Activated CD4-positive, alpha-beta T cell treated with anti-CD3 and anti-CD28 coated beads, Interleukin-2, amount 50 U/mL, for 1 hour (primary cell): Measurements from ENCODE around the gene SLX9.

Experiments used
- DNase-seq: peaks from one replicate; pipeline ENCODE4 v3.0.0-alpha.2; 2020

Gene SLX9, protein sequence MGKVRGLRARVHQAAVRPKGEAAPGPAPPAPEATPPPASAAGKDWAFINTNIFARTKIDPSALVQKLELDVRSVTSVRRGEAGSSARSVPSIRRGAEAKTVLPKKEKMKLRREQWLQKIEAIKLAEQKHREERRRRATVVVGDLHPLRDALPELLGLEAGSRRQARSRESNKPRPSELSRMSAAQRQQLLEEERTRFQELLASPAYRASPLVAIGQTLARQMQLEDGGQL

DNA sequence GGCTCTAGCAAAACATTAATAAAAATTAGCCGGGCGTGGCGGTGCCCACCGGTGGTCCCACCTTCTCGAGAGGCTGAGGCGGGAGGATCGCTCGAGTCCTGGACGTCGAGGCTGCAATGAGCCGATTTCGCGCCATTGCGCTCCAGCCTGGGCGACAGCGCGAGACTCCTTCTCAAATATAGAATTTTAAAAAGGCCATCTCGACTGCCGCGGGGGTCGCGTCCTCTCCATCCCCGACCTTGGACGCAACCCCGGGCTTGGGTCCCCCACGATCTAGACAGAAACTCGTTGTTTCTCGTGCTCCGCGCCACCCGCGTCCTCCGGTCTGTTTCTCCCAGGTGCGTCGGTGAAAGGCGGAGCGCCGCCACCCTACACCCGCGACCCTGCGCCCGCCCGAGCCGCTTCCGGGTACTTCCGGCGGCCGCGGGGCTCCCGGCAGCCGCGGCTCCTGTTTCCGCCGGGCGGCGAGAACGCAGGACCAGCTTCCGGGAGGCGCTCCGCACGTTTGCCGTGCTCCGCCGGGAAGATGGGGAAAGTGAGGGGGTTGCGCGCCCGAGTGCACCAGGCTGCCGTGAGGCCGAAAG is at the start of gene SLX9:
TSS of gene SLX9 (plus strand) at position 498 of the 584 bp plus-strand sequence. CDS start at position 527, 29 bp downstream.
- peak; percentile 77 for DNase-seq

DNA sequence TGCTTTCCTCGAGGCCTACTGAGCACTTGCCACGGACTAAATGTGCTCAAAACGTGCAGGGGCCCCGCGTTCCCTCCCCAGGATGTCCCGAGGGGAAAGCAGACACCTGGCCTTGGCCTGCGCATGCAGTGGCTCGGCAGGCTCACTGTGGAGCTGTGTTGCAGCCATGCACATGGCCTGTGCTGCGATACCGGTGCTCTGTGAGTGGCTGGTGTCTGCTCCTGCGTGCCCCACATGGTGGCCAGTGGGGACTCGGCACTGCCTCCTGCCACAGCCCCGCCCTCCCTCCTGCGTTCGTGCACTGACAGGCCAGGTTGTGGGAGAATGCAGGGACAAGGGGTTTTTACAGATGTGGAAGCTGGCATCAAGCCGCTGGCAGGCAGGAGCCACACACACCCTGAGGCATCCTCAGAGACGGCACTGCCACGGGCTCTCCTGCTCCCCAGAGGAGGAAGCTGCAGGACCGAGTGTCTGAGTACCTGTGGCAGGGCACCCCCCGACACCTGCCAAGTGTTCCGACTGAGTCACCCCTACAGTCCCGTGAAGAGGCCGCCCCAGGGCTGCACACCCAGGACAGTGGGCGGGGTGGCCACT is 49.4 kb upstream of the SLX9 start:
- DNase-seq = no peak

DNA sequence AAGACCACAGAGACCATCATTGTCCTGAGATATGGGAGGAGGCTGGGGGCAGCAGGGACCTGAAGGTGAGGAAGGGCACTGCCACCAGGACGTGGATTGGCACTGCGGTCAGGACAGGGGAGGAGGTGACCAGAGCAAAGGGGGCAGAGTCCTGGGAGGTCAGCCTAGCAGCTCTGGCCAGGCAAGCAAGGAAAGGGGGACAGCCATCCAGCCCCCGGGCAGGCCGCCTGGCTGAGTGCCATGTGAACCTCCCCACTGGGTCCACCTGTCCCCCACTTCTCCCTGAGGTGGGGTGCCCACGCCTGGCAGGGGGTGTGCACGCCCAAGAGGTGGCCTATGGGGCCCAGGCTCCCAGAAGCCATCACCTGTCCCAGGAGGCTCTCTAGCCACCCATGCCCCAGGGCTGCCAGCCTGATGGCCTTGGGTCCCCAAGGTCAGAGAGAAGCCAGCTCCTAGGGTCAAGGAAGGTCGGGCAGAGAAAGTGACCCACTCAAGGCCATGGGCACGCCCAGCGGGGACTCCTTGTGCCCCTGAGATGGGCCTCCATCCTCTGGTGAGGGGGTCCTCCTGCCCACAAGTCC is 48.8 kb upstream of the SLX9 start:
- no peak for DNase-seq

DNA sequence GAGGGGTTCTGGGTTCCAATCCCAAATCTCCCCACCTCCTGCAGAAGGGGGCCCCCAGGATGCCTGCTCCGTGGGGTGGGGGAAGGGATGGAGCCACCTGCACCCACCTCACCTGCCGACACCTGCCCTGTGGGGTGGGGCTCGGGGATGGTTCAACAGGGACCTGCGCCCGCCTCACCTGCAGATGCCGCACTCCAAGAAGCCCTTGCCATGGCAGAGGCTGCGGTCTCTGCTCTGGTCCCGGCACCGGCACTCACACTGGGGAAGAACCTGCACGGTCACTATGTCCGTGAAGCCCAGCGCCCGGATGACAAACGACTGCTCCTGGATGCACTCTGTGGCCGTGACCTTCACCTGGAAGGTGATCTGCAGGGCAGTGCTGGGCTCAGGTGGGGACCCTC is 48.2 kb upstream of the SLX9 start:
- DNase-seq = no peak

DNA sequence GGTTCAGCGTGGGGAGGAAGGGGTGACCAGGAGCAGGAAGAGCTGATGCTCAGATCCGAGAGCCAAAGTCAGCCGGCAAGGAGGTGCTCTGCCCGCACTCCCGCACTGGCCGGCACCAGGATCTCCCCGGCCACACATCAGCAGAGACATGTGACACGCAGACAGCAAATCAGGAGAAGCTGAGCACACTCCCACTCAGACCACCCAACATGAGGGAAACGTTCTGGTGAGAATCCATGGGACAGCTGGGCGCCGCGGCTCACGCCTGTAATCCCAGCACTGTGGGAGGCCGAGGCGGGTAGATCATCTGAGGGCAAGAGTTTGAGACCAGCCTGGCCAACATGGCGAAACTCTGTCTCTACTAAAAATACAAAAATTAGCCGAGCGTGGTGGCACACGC is 47.7 kb upstream of the SLX9 start:
- DNase-seq = no peak

DNA sequence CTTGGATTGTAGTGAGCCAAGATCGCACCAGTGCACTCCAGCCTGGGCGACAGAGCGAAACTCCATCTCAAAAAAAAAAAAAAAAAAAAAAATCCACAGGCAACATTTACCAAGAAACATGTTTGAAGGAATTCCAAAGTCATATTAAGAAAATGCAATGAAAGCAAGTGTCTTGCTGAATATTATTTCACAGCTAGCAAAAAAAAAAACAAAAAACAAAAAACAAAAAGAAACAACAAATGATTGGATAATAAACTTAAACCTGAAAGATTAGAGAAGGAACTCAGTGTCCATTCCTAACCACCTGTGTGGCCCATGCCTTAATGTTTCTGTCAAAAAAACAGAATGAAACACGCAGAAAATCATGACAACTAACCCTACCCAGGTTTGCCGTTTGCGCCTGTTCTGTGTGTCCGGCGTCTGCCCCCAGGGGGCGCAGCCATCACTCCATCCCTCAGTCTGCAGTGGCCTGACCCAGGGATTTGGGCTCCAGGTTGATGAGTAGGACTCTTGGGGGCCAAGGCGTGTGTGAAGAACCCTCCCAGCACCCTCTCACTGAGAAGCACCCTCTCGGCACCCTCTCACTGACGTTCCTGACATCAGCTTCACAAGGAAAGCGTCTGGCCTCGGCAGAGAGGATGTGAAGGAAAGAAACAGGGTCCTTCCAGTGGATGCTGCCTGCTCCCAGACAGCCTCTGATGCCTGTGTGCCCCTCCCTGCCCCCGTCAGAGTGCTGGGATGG is 47.1 kb upstream of the SLX9 start:
- peak; percentile 80 for DNase-seq

DNA sequence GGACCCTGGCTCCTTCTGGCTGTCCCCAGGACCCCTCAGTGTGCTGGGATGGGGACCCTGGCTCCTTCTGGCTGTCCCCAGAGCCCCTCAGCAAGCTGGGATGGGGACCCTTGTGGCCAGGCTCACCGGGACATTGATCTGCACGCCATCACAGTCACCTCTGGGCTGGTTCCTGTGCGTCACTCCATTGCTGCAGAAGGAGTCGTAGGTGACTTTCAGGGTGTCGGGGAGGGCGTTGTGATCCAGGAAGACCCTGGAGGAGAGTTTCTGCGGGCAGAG is 46.6 kb upstream of the SLX9 start:
- no peak for DNase-seq

DNA sequence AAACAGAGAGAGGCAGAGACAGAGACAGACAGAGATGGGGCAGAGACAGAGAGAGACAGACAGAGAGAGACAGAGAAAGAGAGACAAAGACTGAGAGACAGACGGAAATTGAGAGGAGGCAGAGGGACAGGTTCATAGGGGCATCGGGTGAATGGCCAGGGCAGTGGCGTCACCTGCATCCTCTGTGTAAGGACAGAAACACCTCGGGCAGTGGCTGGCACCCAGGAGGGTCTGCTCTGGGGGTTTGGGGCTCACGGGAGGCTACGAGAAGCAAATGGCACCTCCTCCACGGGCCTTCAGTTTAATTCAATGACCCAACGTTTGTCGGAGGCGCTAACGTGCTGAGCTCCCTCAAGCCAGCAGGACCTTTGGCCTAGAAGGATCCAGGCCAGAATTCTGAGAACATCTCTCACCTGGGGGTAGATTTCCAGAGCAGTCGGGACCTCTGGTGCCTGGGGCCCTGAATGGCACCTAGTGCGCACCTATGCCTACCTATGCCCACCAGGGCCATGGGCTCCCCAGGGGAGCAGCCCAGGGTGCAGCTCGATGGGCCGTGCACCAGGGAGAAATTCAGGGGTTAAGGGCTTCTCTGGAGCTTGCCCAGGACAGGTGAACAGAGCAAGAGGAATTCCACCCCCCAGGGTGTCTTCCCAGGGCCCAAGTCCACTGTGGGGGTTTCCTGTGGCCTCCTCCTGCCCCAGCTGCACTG is 45.7 kb upstream of the SLX9 start:
- no peak for DNase-seq

DNA sequence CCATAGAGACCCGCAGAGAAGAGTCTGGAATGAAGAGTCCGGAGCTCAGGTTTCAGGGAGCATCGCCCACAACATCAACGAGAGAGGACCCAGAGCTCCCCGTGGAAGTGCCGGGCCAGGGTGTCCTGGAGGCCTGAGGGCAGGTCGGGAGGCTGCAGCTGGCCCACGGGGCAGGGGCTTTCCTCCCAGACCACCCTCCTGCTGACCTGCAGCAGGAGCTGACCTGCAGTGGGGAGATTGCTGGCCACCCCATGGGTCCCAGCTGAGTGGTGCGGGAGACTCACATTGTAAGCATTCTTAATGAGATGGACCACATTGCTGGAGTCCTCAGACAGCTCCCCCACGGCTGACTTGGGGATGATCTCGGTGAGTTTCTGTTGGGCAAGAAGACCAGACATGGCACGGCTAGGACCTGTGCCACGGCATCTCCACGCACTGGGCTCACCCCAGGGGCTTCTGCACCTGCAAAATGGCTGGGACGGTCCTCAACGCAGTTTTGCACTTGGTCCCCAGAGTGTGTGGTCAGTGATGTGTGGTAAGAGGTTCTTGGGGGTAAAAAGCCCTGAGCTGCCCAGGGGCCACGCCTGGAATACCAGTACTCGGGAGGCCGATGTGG is 45.0 kb upstream of the SLX9 start:
- DNase-seq = no peak

DNA sequence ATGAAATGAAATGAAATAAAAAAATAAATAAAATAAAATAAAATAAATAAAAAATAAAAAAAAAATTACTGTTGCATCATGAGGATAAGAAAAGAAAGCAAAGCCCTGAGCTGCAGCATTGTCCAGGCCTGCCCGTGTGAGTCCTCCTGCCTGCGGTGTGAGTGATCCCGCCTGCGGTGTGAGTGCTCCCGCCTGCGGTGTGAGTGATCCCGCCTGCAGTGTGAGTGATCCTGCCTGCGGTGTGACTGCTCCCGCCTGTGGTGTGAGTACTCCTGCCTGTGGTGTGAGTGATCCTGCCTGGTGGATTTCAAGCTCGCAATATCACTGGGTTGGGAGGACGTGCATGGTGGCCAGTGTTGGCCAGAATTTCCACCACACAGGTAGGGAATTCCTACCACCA is 44.0 kb upstream of the SLX9 start:
- DNase-seq = no peak

DNA sequence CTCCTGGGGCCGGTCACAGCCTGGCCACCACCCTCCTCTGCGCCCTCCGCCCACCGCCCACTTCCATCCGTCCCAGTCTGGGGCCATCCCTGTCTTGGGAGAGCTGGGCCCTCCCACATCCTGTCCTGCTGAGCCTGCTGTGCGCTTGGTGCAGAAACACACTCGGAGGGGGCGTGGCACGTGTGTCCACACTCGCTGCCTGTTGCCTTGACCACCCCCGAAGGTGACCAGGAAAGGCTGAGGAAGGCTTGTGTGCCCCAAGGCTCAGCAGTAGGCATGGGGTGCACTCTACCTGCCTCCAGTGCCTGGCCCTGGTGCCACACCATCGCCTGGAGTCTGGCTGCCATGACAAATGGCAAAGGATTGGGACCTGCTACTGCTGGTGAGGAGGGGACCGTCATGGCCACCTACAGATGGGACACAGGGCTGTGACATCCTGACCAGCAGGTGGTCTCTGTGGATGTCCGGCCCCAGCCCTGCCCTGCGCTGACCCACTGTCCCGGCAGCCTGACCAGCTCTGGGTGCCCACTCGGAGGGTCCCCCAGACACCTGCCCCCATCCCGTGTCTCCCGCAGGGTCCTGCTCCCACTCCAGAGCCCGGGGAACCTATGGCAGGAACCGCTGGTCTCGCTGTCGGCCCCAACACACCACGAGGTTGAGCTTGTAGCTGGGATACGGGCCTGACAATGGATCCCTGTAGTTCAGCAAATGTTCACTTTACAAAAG is 43.1 kb upstream of the SLX9 start:
- no peak for DNase-seq

DNA sequence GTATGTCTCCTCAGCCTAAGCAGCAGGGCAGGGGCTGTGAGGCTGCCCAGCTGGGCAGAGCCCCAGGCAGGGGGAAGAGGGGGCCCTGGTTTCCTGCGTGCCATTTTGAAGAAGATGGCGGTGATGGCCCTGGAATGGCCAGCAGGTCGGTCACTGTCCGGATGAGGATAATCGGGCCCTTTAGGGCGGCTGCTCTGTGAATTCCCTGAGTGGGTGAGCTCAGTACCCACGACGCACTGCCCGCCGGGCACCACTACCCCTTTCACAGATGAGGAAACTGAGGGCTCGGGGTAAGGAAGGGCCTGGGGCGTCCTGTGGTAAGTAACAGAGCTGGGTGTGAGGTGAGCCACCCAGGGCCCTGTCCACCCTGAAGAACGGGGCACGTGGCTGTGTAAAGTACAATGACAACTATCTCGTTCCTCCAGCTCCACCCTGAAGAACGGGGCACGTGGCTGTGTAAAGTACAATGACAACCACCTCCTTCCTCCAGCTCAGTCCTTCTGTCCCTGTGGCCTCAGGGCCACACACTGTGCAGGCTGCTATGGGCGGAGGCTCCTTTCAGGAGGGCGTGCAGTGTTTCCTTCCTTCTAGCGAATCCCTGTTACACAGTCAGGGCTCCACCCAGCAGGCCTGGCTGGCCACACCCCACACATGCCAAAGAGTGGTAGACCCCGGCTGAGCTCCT is 42.4 kb upstream of the SLX9 start:
- no peak for DNase-seq

DNA sequence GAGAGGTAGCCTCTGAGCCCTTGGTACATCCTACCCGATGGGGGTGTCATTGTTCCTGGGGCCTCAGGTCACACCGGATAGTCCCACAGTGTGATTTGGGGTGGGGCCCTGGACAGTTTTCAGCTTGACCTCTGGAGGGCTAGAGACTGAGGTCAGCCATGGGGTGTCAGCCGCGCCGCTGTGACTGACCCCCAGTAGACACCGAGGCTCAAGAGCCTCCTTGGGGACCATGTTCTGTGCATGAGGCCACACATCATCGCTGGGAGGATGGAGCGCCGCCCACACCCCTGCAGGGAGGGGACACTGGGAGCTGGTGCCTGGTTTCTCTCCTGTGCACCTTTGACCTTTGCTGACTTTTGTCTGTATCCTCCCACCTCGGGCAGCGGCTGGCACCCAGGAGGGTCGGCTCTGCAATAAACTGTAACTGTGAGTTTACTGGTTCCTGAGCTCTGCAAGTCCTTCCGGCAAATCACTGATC is 41.8 kb upstream of the SLX9 start:
- no peak for DNase-seq

DNA sequence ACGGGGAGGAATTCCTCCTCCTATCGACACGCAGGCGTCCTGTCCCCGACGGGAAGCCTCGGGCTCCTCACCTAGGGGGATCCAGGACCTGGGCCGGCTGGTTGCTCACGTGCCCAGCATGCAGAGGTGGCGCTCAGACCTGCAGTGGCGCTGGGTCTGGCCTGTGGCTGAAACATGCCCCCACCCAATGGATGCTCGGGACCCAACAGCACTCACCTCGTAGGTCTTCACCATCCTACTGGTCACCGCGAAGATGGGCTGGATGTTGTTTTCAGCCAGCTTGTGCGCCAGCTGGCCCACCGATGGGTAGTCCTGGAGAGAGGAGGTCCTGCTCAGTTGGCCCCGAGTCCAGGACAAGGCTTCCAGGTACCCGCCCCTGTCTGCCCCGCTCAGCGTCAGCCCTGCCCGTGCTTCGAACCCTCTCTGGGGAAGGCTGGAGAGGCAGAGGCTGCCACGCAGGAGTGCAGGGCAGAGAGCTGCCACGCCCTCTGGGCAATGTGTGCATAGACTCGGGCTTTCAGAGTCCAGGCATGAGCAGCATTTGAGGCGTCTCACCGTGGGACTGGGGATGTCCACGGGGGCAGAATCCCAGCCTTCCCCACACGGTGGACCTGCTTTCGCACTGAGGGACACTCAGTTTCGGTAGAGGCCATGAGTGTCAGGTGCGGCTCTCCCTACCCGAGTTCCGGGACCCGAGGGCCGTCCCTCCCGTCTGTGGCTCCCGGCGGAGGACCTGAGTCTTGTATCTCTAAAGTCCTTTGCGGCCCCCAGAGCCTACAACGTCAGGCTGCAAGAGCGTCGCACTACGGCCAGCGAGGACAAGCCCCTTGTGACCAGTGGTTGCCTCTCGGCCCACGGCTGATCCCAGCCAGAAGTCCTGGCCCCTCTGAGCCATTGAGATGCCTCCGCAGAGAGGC is 40.7 kb upstream of the SLX9 start:
- DNase-seq = no peak

DNA sequence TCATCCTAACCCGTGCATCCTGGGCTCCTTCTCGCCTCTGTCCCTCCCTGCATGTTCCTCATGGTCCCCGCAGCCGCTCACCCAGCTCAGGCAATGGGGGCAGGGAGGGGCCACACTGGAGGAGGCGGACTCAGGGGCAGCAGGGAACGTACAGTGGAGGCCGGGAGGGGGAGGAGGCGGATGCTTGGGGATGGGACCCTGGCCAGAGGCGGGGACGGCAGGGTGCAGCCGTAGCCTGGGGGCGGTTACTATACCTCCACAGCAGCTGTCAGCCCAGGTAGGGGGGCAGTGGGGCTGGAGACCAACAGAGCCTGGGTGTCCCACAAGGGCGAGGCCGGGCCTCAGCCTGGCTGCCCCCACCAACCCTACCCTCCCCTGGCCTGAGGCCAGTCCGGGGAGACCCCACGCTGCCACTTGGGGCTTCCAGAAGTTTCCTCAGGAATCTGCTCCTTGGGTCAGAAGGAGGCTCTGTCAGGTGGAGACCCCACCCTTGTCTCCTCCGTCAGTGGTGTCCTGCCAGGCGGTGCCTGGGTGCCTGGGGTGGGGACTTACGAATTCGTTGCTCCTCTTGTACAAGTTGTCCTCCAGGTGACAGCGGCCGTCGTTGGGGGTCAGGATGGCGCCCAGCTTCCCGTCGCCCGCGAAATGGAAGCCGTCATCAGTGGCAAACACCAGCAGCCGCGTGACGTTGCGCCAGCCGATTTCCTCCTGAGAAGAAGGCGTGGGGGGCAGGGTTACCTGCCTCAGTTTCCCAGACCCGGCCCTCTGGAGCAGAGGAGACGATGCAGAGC is 39.9 kb upstream of the SLX9 start:
- no peak for DNase-seq

DNA sequence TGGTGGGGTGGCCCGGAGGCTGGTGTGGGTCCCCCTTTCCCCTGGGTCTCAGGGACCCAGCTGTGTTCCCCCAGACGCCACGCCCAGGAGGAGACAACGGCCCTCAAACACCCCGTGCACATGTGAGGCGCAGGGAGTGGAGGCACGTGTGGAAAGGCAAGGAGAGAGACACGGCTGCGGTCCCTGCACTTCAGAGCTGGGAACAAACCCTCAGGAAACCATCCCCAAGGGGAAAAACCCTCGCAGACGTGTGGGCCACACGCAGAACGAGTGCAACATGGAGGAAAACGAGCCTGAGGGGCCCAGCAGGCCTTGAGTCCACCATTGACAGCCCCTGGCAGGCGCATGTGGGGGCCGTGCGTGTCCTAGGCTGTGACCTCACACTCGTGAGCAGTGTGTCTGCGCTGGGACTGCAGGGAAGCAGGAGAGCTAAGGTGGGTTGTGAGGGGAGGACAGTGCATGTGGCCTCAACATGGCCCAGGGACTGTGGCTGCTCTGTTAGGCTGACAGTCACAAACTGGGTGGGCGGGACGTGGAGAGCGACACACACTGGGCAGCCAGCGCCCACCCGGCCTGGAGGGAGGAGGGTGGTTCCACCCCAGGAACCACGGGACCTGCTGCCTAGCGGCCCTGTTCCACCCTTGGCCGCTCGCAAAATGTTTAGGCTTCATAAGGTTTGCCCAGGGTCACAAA is 39.1 kb upstream of the SLX9 start:
- no peak for DNase-seq

DNA sequence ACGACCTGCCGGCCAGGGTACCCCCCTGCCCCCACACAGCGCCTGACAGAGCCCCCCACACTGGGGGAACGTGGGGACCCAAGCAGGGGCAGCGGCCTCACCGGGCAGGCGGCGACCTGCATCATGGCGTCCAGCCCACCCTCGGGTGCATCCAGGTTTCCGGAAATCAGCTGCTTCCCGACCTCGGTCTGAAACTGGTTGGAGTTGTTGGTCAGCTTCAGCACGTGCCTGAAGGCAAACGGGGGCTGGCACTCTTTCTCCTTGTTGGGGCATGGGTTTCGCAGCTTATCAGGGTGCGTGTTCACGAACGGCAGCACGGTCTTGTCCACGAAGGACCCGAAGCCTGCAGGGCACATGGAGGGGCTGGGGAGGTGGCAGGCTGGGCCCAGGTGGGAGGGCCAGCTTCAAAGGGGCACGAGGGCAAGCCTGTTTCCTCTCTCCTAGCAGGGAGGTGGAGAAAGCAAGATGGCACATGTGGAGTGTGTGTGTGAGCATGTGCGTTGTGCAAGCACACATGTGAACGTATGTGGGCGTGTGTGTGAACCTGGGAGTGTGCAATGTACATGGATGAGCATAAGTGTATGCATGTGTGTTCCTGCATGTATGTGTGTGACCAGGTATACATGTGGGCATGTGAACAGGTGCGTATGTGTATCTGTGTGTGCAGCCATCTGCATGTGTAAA is 38.3 kb upstream of the SLX9 start:
- DNase-seq = no peak
